Measurements from ENCODE around the gene MAP2K1. TPM values are rescaled to one million over a fixed set of nuclear protein-coding genes. Genes with fewer than 3 reads are reported as not detected.

MAP2K1 gene
- total and polyA plus RNA-seq, 9 of the 15 experiments (the other 6 are each of a cell fraction or from before 2014, with no cell fraction given): 7.5 to 58.3 (median 30.0) TPM

- Histone ChIP-seq H2AFZ (ENCODE audit: low read depth, low read length) (no peak overlapping the region), H3K4me3 (no peak overlapping the region), H3K9me3 (replicated peaks; ENCODE audit: control insufficient read depth, insufficient read depth, low read depth, low read length) (no peaks in the 10 kb centered on the region), H3K36me3 (ENCODE audit: control insufficient read depth, insufficient read depth, low read length) (no peaks in the 10 kb centered on the region), H4K20me1 (replicated peaks; ENCODE audit: control insufficient read depth, insufficient read depth, low read length) (0 out of 2 replicates have a peak, but pooled peaks cover 6% of the 10 kb centered on the region), H3K4me2 (ENCODE audit: insufficient read depth, low read length) (no peak overlapping the region), H3K27me3 (ENCODE audit: control insufficient read depth in 2 of 2, insufficient read depth in 2 of 2, low read length in 2 of 2) (no peaks in the 10 kb centered on the region), H3K4me1 (replicated peaks in 1 of 2; ENCODE audit: control insufficient read depth in 2 of 2, insufficient read depth in 2 of 2, low read length in 2 of 2) (no peaks in the 10 kb centered on the region), H3K27ac (ENCODE audit: extremely low read depth, low read depth, low read length) (no peak overlapping the region), H3K9me1 (ENCODE audit: control insufficient read depth, insufficient read depth, low read length) (no peaks in the 10 kb centered on the region), H3K9ac (ENCODE audit: insufficient read depth in 1 of 2, low read depth in 2 of 2, low read length in 2 of 2) (no peak overlapping the region), H3K79me2 (ENCODE audit: control insufficient read depth, insufficient read depth, low read length) (peaks cover 55% of the 10 kb centered on the region)
- BruUV-seq (replicated peaks): no TSS peak
- intact Hi-C loops (cut with micrococcal nuclease) (no loop called here), in situ Hi-C loops (cut with MboI) (no loop called here)
- TF ChIP-seq CBX3 (IDR thresholded peaks at IDR 0.05; ENCODE audit: borderline replicate concordance in 1 of 2, low read length in 2 of 2) (no peak), CCAR2 (IDR thresholded peaks at IDR 0.05; ENCODE audit: low read depth, low read length) (no peak), HBP1 (CRISPR knock-in tag; IDR thresholded peaks at IDR 0.05) (no peak), CREB5 (CRISPR knock-in tag; IDR thresholded peaks at IDR 0.05) (no peak), ZNF436 (CRISPR knock-in tag; IDR thresholded peaks at IDR 0.05) (no peak), MYBL2 (IDR thresholded peaks at IDR 0.05; ENCODE audit: low read depth) (no peak), MYBL2 (CRISPR knock-in tag; IDR thresholded peaks at IDR 0.05; ENCODE audit: borderline replicate concordance) (no peak), ZFP30 (CRISPR knock-in tag; IDR thresholded peaks at IDR 0.05; ENCODE audit: borderline replicate concordance) (no peak), POU5F1 (IDR thresholded peaks at IDR 0.05; ENCODE audit: borderline replicate concordance, low read depth, low read length, partially characterized antibody) (no peak), ZNF511 (CRISPR knock-in tag; IDR thresholded peaks at IDR 0.05) (no peak), LCOR (CRISPR knock-in tag; IDR thresholded peaks at IDR 0.05) (no peak), PREB (CRISPR knock-in tag; IDR thresholded peaks at IDR 0.05) (no peak), SMAD3 (CRISPR knock-in tag; conservative IDR thresholded peaks at IDR 0.05) (no peak), TOE1 (IDR thresholded peaks at IDR 0.05; ENCODE audit: borderline replicate concordance) (no peak), TOE1 (CRISPR knock-in tag; IDR thresholded peaks at IDR 0.05; ENCODE audit: borderline replicate concordance, low read depth) (no peak)
- ATAC-seq: no peak
- WGBS (ENCODE audit: insufficient coverage, low coverage, missing lambda C conversion rate): 78% methylated on average over 3 of the region's 4 CpGs
- ChIA-PET POLR2A (interaction anchor here (1.0 kb wide), 1 partner anchor 14 kb away, joined by 4 read pairs; no protein-coding TSS in a partner anchor), CTCF (ENCODE audit: low intra/inter-chr PET ratio) (no interaction called here)
- no peak for DNase-seq (ENCODE audit: extremely low read depth in 1 of 4, low spot score in 3 of 4)
- no peak for FAIRE-seq
Observed at GRCh38 chr15:66425837-66426236, 39.1 kb downstream of the MAP2K1 start.
